ENCODE measurements around the gene GSE1.

GSE1 gene

GRCh38 chr16:85658504-85659326 lies 45.6 kb downstream of the GSE1 start:
- Histone ChIP-seq H3K9me3 (ENCODE audit: control insufficient read depth, insufficient read depth, low read length) (no peaks in the 10 kb centered on the region), H3K4me3 (ENCODE audit: low read length) (no peak overlapping the region), H3K4me1 (ENCODE audit: control insufficient read depth, low read length) (no peaks in the 10 kb centered on the region), H3K36me3 (ENCODE audit: control insufficient read depth, low read length) (peaks cover 74% of the 10 kb centered on the region), H3K79me2 (ENCODE audit: control insufficient read depth, low read length) (no peaks in the 10 kb centered on the region), H3K4me2 (ENCODE audit: low read length) (no peak overlapping the region), H3K27me3 (ENCODE audit: control insufficient read depth, low read length) (no peaks in the 10 kb centered on the region), H3K9me2 (replicated peaks; ENCODE audit: control insufficient read depth, low read length) (no peaks in the 10 kb centered on the region), H3F3A (ENCODE audit: control insufficient read depth, insufficient read depth) (no peaks in the 10 kb centered on the region), H4K20me1 (ENCODE audit: control insufficient read depth, insufficient read depth, low read depth, low read length) (no peaks in the 10 kb centered on the region; the same call in 1 of the 2 replicates), H3K27ac (ENCODE audit: low read depth, low read length) (no peak overlapping the region)
- TF ChIP-seq EZH2phosphoT487 (IDR thresholded peaks at IDR 0.05; ENCODE audit: borderline replicate concordance, low read length): no peak
- TF ChIP-seq CTCF (IDR thresholded peaks at IDR 0.05; ENCODE audit: low read depth, low read length, poor library complexity, severe bottlenecking): no peak

GRCh38 chr16:85659336-85659735 lies 46.2 kb downstream of the GSE1 start:
- Histone ChIP-seq H3K36me3 (ENCODE audit: control insufficient read depth, low read length) (peaks cover 78% of the 10 kb centered on the region), H3K9me2 (replicated peaks; ENCODE audit: control insufficient read depth, low read length) (no peaks in the 10 kb centered on the region), H4K20me1 (ENCODE audit: control insufficient read depth, insufficient read depth, low read depth, low read length) (no peaks in the 10 kb centered on the region; the same call in 1 of the 2 replicates), H3K27ac (ENCODE audit: low read depth, low read length) (no peak overlapping the region), H3K79me2 (ENCODE audit: control insufficient read depth, low read length) (no peaks in the 10 kb centered on the region), H3K4me3 (ENCODE audit: low read length) (no peak overlapping the region), H3K27me3 (ENCODE audit: control insufficient read depth, low read length) (no peaks in the 10 kb centered on the region), H3F3A (ENCODE audit: control insufficient read depth, insufficient read depth) (no peaks in the 10 kb centered on the region), H3K4me2 (ENCODE audit: low read length) (no peak overlapping the region), H3K9me3 (ENCODE audit: control insufficient read depth, insufficient read depth, low read length) (no peaks in the 10 kb centered on the region), H3K4me1 (ENCODE audit: control insufficient read depth, low read length) (no peaks in the 10 kb centered on the region)
- TF ChIP-seq CTCF (IDR thresholded peaks at IDR 0.05; ENCODE audit: low read depth, low read length, poor library complexity, severe bottlenecking) (no peak), EZH2phosphoT487 (IDR thresholded peaks at IDR 0.05; ENCODE audit: borderline replicate concordance, low read length) (no peak)

GRCh38 chr16:85659805-85660511 lies 46.8 kb downstream of the GSE1 start:
- Histone ChIP-seq H3K4me2 (ENCODE audit: low read length) (no peak overlapping the region), H3K27me3 (ENCODE audit: control insufficient read depth, low read length) (no peaks in the 10 kb centered on the region), H3K36me3 (ENCODE audit: control insufficient read depth, low read length) (peaks cover 83% of the 10 kb centered on the region), H3F3A (ENCODE audit: control insufficient read depth, insufficient read depth) (no peaks in the 10 kb centered on the region), H3K9me3 (ENCODE audit: control insufficient read depth, insufficient read depth, low read length) (no peaks in the 10 kb centered on the region), H3K4me3 (ENCODE audit: low read length) (no peak overlapping the region), H3K9me2 (replicated peaks; ENCODE audit: control insufficient read depth, low read length) (no peaks in the 10 kb centered on the region), H3K4me1 (ENCODE audit: control insufficient read depth, low read length) (no peaks in the 10 kb centered on the region), H3K79me2 (ENCODE audit: control insufficient read depth, low read length) (no peaks in the 10 kb centered on the region), H4K20me1 (ENCODE audit: control insufficient read depth, insufficient read depth, low read depth, low read length) (no peaks in the 10 kb centered on the region; the same call in 1 of the 2 replicates), H3K27ac (ENCODE audit: low read depth, low read length) (no peak overlapping the region)
- TF ChIP-seq EZH2phosphoT487 (IDR thresholded peaks at IDR 0.05; ENCODE audit: borderline replicate concordance, low read length): no peak
- TF ChIP-seq CTCF (IDR thresholded peaks at IDR 0.05; ENCODE audit: low read depth, low read length, poor library complexity, severe bottlenecking): peak; percentile 97

All from DOHH2 (cell line).